Measurements from ENCODE around the gene ERCC6. TPM values are rescaled to one million over a fixed set of nuclear protein-coding genes. Genes with fewer than 3 reads are reported as not detected.

The ERCC6 gene
- total RNA-seq, 4 donors from 2014 or later, result 8.5 to 17.9 (median 9.8) TPM

- intact Hi-C loops (cut with DNase I), result no loop called here
- TF ChIP-seq POLR2A (IDR thresholded peaks at IDR 0.05), result no peak
- no peak for TF ChIP-seq CTCF (IDR thresholded peaks at IDR 0.05)
- H3K9me3 ChIP-seq, result peaks cover 0 to 7% (median 0%) of the 10 kb centered on the region in 3 donors
- 19 to 31% methylated on average over 3 of the region's 3 CpGs for WGBS, 2 donors
- H3K27ac ChIP-seq, result peak overlapping the region in 1 of 4 donors; percentile 39
- DNase-seq, result no peak
- no peak overlapping the region for H3K4me3 ChIP-seq
- no peaks in the 10 kb centered on the region for H3K4me1 ChIP-seq
- no peaks in the 10 kb centered on the region for H3K36me3 ChIP-seq
- peaks cover 0 to 17% (median 0%) of the 10 kb centered on the region in 4 donors for H3K27me3 ChIP-seq
Observed at GRCh38 chr10:49569031-49569631, 30.2 kb upstream of the ERCC6 start.

GRCh38 chr10:49568235-49568634 is 29.3 kb upstream of the ERCC6 start:
- WGBS, 2 donors, result 29 to 42% methylated on average over 2 of the region's 2 CpGs
- Histone ChIP-seq H3K27me3 (peaks cover 0 to 26% (median 0%) of the 10 kb centered on the region in 4 donors), H3K4me1 (no peaks in the 10 kb centered on the region), H3K4me3 (no peak overlapping the region), H3K36me3 (no peaks in the 10 kb centered on the region), H3K27ac (no peak overlapping the region), H3K9me3 (peaks cover 0 to 7% (median 0%) of the 10 kb centered on the region in 3 donors)
- intact Hi-C loops (cut with DNase I), result no loop called here
- TF ChIP-seq CTCF (IDR thresholded peaks at IDR 0.05) (no peak), POLR2A (IDR thresholded peaks at IDR 0.05) (no peak)
- DNase-seq, result no peak

- H3K27ac ChIP-seq, result no peak overlapping the region
- H3K4me1 ChIP-seq, result no peaks in the 10 kb centered on the region
- WGBS, 2 donors, result 83 to 89% methylated on average over 1 of the region's 1 CpG
- H3K4me3 ChIP-seq, result no peak overlapping the region
- DNase-seq, result no peak
- no peaks in the 10 kb centered on the region for H3K36me3 ChIP-seq
- TF ChIP-seq POLR2A (IDR thresholded peaks at IDR 0.05), result no peak
- TF ChIP-seq CTCF (IDR thresholded peaks at IDR 0.05), result no peak
- intact Hi-C loops (cut with DNase I), result no loop called here
- H3K9me3 ChIP-seq, result peaks cover 0 to 7% (median 0%) of the 10 kb centered on the region in 3 donors
- peaks cover 0 to 27% (median 0%) of the 10 kb centered on the region in 4 donors for H3K27me3 ChIP-seq
Observed at GRCh38 chr10:49567810-49568209, 28.9 kb upstream of the ERCC6 start.

GRCh38 chr10:49564461-49565009 is 25.6 kb upstream of the ERCC6 start:
- no peak for DNase-seq
- Histone ChIP-seq H3K4me3 (no peak overlapping the region), H3K36me3 (no peaks in the 10 kb centered on the region), H3K9me3 (peaks cover 0 to 7% (median 0%) of the 10 kb centered on the region in 3 donors), H3K27me3 (peaks cover 0 to 47% (median 0%) of the 10 kb centered on the region in 4 donors), H3K27ac (no peak overlapping the region), H3K4me1 (no peaks in the 10 kb centered on the region)
- intact Hi-C loops (cut with DNase I), result no loop called here
- WGBS, 2 donors, result 71 to 80% methylated on average over 4 of the region's 4 CpGs
- no peak for TF ChIP-seq POLR2A (IDR thresholded peaks at IDR 0.05)
- TF ChIP-seq CTCF (IDR thresholded peaks at IDR 0.05), result no peak

GRCh38 chr10:49562893-49563292 is 24.0 kb upstream of the ERCC6 start:
- intact Hi-C loops (cut with DNase I), result no loop called here
- 54 to 67% methylated on average over 1 of the region's 1 CpG for WGBS, 2 donors

More at GRCh38 chr10:49562893-49563292, 24.0 kb upstream of the ERCC6 start:
- no peak overlapping the region for H3K4me3 ChIP-seq
- no peaks in the 10 kb centered on the region for H3K9me3 ChIP-seq
- no peak overlapping the region for H3K27ac ChIP-seq
- DNase-seq, result no peak
- no peaks in the 10 kb centered on the region for H3K4me1 ChIP-seq
- peaks cover 0 to 48% (median 0%) of the 10 kb centered on the region in 4 donors for H3K27me3 ChIP-seq
- no peaks in the 10 kb centered on the region for H3K36me3 ChIP-seq
- no peak for TF ChIP-seq POLR2A (IDR thresholded peaks at IDR 0.05)
